Measurements from ENCODE around the gene LHX3.

LHX3 gene

DNA sequence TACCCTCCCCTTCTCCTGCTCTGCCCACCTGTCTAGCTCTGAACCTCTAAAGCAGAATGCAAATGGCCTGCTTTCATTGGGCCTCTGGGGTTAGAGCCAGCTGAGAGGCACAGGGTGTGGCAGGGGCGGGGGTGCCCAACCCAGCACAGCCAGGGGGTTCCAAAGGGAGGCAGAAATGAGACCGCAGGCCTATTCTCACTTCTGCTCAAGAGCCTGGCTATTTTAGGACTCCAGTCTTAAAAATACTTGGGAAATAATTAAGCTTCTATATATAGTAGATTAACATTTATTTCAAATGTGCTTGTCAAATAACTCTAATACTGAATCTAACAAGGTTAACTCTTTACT lies 35.0 kb upstream of the LHX3 start (continued):
- TF ChIP-seq, protein P1, sequence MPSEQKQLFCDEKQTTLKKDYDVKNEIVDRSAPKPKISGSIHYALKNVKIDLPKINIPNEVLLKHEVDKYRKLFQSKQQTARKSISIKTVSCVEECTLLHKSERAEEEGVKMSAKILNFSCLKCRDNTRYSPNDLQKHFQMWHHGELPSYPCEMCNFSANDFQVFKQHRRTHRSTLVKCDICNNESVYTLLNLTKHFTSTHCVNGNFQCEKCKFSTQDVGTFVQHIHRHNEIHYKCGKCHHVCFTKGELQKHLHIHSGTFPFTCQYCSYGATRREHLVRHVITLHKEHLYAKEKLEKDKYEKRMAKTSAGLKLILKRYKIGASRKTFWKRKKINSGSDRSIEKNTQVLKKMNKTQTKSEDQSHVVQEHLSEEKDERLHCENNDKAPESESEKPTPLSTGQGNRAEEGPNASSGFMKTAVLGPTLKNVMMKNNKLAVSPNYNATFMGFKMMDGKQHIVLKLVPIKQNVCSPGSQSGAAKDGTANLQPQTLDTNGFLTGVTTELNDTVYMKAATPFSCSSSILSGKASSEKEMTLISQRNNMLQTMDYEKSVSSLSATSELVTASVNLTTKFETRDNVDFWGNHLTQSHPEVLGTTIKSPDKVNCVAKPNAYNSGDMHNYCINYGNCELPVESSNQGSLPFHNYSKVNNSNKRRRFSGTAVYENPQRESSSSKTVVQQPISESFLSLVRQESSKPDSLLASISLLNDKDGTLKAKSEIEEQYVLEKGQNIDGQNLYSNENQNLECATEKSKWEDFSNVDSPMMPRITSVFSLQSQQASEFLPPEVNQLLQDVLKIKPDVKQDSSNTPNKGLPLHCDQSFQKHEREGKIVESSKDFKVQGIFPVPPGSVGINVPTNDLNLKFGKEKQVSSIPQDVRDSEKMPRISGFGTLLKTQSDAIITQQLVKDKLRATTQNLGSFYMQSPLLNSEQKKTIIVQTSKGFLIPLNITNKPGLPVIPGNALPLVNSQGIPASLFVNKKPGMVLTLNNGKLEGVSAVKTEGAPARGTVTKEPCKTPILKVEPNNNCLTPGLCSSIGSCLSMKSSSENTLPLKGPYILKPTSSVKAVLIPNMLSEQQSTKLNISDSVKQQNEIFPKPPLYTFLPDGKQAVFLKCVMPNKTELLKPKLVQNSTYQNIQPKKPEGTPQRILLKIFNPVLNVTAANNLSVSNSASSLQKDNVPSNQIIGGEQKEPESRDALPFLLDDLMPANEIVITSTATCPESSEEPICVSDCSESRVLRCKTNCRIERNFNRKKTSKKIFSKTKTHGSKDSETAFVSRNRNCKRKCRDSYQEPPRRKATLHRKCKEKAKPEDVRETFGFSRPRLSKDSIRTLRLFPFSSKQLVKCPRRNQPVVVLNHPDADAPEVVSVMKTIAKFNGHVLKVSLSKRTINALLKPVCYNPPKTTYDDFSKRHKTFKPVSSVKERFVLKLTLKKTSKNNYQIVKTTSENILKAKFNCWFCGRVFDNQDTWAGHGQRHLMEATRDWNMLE (tag by site-specific recombination; conservative IDR thresholded peaks at IDR 0.05; ENCODE audit: low read depth) = no peak
- peak; percentile 99 for TF ChIP-seq KLF1 (tag by site-specific recombination; IDR thresholded peaks at IDR 0.05)
- TF ChIP-seq ZBTB20 (tag by site-specific recombination; IDR thresholded peaks at IDR 0.05) = no peak
- no peak for TF ChIP-seq CTCF (tag by site-specific recombination; IDR thresholded peaks at IDR 0.05)
- TF ChIP-seq, protein P2, sequence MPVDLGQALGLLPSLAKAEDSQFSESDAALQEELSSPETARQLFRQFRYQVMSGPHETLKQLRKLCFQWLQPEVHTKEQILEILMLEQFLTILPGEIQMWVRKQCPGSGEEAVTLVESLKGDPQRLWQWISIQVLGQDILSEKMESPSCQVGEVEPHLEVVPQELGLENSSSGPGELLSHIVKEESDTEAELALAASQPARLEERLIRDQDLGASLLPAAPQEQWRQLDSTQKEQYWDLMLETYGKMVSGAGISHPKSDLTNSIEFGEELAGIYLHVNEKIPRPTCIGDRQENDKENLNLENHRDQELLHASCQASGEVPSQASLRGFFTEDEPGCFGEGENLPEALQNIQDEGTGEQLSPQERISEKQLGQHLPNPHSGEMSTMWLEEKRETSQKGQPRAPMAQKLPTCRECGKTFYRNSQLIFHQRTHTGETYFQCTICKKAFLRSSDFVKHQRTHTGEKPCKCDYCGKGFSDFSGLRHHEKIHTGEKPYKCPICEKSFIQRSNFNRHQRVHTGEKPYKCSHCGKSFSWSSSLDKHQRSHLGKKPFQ (tag by site-specific recombination; IDR thresholded peaks at IDR 0.05) = no peak

DNA sequence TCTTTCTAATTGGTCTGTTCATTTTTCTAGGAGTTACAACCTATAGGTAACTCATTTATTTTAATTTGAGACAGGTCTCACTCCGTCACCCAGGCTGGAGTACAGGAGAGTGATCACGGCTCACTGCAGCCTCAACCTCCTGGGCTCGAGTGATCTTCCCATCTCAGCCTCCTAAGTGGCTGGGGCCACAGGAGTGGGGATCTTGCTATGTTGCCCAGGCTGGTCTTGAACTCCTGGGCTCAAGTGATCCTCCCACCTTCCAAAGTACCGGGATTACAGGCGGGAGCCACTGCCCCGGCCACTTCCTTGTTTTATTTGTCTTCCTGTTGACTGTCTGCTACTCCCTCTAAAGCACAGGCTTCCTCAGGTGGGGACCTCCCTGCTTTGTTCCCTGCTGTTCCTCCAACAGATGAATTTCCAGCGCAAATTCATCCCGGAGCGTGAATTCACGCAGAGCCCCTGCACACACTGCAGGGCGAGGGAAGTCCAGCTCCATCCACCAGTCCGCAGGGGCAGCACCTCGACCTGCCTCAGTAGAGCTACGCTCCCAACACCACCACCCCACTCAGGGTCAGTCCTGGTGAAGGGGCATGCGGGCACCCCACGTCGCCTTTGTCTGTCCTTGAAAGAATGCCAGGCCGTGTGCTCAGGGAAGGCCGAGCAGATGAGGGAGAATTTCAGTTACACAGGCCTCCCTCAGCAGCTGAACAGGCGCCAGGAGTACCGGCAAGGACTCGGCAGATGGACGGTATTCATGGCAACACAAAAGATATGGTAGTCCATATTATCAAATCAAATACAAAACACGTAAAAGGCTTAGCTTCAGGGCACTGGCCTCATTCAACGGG lies 34.4 kb upstream of the LHX3 start:
- TF ChIP-seq ZNF121 (tag by site-specific recombination; IDR thresholded peaks at IDR 0.05) (peak; percentile 92), ZNF624 (tag by site-specific recombination; IDR thresholded peaks at IDR 0.05) (no peak), AEBP2 (tag by site-specific recombination; IDR thresholded peaks at IDR 0.05; ENCODE audit: borderline replicate concordance) (no peak), GLIS1 (tag by site-specific recombination; IDR thresholded peaks at IDR 0.05) (no peak), SALL2 (tag by site-specific recombination; IDR thresholded peaks at IDR 0.05; ENCODE audit: borderline replicate concordance) (no peak), ZNF132 (tag by site-specific recombination; IDR thresholded peaks at IDR 0.05; ENCODE audit: borderline replicate concordance) (no peak)
- POLR2A ChIA-PET = interaction anchor here (1.0 kb wide), 1 partner anchor 28 kb away, joined by 3 read pairs; no protein-coding TSS in a partner anchor
- CTCF ChIA-PET = interaction anchor here (0.9 to 1.3 kb wide), 3 partner anchors 10 to 13 kb away, joined by 3 to 5 read pairs (median 5); no protein-coding TSS in a partner anchor
- H3K4me3 ChIP-seq (ENCODE audit: low read depth, low read length) = no peak overlapping the region
- H3K9me3 ChIP-seq (ENCODE audit: control insufficient read depth, insufficient read depth, low read depth, low read length) = no peaks in the 10 kb centered on the region
- H3K27ac ChIP-seq (ENCODE audit: extremely low read depth, low read depth, low read length) = no peak overlapping the region
- H3K4me1 ChIP-seq (ENCODE audit: control insufficient read depth, insufficient read depth, low read length) = no peaks in the 10 kb centered on the region
- peaks cover 0 to 42% of the 10 kb centered on the region in 2 experiments; a peak in 1 of 3 replicates for H3K36me3 ChIP-seq (ENCODE audit: control insufficient read depth in 2 of 2, insufficient read depth in 1 of 2, low read length in 2 of 2)
